SK-N-DZ (cell line): Measurements from ENCODE around the gene AKNA.

Source experiments
- DNase-seq: peaks from one replicate; pipeline ENCODE4 v3.0.0-alpha.2; 2015; ENCODE audit warnings: low spot score

Gene AKNA

DNA sequence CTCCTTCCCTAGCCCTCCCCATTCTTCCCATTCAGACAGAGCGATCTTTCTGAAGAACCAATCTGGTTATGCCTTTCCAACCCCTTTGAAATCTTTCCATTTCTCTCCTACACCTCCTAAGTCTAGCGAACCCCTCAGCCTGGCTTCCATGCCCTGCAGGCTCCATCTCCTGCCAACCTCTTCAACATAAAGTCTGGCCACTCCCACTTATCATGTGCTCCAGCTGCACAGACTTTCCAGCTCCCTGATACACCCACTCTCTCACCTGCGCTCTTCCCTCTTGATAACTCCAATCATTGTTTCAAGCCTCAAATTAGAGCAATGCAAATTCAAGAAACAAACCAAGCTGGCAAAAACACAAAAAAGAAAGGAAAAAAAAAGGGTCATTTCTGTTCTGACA is 68.6 kb downstream of the AKNA start:
- no peak for DNase-seq

DNA sequence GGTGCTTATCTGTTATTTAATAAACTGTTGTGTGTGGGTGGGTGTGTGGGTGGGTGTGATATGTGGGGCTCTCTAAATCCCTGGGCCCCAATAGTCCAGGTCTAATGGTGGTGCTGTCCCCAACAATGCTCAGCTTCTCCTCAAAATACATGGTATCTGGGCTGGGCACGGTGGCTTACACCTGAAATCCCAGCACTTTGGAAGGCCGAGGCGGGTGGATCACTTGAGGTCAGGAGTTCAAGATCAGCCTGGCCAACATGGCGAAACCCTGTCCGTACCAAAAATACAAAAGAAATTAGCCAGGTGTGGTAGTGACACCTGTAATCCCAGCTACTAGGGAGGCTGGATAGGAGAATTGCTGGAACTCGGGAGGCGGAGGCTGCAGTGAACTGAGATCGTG is 69.4 kb downstream of the AKNA start:
- DNase-seq: no peak

DNA sequence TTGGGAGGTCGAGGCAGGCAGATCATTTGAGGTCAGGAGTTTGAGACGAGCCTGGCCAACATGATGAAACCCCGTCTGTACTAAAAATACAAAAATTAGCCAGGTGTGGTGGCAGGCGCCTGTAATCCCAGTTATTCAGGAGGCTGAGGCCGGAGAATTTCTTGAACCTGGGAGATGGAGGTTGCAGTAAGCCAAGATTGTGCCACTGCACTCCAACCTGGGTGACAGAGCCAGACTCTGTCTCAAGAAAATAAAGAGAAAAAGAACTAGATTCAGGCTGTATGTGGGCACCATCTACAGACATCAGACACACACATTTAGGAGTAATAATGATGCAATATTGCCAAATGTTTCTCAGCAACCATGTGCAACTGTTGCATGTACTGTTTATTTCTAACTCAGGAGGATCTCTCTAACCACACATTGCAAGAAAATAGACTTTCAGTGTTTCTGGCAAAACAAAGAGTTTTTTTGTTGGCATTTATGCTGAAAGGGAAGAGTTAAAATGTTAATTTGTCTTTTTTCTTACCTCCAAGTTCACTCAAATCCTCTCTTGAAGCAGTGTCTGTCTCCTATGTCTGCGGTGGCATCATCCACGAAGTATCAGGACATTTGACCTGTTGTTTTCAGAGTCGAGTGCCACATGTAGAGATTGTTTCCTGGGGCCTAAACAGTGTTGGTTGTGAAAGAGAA is 70.0 kb downstream of the AKNA start:
- no peak for DNase-seq

DNA sequence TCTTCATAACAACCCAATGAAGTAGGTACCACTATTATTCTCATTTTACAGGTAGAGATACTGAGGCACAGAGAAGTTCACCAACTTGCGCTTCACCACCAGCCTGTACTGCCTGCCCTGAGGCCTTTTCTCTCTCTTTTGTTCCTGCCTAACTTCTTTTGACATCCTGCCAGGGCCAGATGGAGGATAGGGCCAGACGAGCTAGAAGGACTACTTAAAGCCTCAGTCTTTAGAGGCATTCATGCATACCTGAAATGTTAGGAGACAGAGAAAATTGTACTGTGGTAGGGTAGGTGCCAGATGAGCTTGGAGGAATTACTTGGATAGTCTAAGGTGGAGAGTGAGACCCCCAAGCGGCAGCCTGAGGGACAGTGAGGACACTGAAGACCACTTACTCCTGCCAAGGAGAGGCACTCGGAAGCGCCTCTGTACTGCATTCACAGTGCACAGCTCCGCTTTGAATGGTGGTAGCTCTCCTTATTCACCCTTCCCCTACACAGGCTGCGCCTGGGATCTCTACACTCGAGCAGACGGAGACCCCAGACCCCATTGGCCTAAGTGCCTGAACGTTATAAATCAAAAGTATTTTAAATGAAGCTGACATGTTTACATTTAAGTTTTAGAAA is 71.1 kb downstream of the AKNA start:
- DNase-seq: no peak

DNA sequence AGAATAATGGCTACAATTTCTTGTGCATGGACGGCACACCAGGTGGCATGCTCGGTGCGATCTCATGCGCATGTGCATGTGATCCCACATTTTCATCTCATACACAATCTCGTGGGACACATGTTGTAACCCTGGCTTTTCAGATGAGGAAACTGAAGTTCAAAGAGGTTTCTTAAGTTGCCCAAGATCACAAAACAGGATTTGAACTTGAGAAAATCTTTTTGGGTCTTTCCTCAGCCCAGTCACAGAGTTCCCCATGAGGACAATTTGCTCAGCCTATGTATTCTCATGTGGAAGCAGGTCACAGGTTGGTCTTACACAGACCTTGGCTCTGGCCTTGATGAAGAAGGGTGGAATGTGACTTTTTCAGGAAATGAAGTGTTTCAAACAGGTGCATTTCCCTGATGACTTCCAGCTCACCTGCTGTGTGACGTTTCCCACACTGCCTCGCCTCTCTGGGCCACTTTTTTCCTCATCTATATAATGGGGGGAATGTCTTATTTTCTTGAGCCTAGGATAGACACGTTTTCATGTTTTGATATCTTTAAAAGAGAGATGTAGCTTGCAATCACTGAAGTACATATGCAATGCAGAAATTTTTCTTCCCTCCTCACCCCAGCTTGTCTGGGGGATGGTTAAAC is 71.9 kb downstream of the AKNA start:
- DNase-seq: no peak

DNA sequence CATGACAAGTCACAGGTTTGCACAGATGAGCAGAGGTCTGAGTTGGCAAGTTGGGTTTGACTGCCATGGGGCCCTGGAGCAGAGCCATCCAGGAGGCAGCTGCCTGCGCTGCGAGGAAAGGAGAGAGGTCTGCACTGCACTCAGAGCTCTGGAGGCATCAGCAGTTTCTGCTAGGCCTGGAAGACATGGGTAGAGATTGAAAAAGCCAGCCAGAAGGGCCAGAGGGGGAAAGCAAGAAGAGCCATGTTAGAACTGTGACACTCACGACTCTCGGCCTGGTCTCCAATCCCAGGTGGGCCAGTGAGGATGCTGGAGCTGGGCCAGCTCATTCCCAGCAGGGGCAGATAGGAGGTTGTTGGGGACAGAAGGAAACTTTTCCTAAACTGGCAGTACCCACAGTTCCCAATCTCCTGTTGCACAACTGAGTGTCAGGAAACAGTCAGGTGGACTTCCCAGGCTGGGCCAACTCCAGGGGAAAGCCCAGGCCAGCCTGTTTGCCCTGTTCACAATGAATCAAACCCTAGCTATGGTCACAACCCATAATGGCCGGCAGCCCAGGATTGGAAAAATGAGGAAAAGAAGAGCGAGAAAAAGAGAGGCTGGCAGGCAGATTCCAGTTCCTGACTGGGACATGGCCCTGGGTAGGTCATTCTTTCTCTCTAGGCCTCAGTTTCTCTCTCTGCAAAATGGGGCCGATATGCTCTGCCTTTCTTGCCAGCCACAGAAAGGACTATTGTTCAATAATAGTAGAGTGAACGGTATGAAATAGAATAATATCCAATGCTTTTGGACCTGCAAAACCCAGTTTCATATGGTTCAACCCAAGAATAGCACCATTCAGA is 72.7 kb downstream of the AKNA start:
- DNase-seq: no peak

DNA sequence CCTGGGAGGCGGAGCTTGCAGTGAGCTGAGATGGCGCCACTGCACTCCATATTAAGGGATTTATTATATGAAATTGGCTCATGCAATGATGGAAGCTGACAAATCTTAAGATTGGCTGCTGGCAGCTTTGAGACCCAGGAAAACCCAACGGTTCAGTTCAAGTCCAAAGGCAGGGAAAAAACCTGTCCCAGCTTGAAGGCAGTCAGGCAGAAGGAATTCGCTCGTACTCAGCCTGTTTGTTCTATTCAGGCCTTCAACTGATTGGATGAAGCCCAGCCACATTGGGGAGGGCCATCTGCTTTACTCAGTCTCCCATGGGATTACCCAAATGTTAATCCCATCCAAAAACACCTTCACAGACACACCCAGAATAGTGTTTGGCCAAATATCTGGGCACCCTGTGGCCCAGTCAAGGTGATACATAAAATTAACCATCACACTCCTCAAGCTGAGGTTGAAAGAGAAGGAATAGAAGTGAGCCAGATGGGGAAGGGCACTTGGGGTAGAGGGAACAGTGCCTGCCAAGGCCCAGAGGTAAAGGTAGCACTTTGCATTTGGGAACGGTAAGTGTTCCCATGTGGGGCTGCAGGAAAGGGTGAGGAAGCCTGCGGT is 73.4 kb downstream of the AKNA start:
- no peak for DNase-seq

DNA sequence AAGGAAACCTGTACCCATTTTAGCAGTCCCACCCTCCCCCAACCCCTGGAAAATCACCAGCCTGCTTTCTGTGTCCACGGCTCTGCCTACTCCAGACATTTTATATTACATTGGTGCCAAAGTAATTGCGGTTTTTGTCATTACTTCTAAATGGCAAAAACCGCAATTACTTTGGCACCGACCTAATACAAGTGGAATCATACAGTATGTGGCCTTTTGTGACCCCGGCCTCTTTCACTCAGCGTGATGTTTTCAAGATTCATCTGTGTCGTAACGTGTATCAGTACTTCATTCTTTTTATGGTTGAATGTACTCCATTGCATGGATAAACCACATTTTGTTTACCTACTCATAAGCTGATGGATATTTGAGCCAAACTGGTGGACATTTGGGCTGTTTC is 74.6 kb downstream of the AKNA start:
- DNase-seq: no peak

DNA sequence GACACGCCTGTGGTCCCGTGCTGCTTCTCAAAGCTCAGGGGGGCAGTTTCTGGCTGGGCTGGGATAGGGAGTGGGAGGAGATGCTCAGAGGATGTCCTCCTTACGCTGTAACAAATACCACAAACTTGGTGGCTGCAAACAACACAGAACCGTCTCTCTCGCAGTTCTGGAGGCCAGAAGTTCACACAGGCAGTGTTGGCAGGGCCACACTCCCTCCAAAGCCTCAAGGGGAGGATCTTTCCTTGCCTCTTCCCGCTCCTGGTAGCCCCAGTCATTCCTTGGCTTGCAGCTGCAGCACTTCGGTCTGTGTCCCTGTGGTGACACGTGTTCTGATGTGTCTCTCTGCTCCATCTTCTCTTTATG is 75.3 kb downstream of the AKNA start:
- DNase-seq: no peak

DNA sequence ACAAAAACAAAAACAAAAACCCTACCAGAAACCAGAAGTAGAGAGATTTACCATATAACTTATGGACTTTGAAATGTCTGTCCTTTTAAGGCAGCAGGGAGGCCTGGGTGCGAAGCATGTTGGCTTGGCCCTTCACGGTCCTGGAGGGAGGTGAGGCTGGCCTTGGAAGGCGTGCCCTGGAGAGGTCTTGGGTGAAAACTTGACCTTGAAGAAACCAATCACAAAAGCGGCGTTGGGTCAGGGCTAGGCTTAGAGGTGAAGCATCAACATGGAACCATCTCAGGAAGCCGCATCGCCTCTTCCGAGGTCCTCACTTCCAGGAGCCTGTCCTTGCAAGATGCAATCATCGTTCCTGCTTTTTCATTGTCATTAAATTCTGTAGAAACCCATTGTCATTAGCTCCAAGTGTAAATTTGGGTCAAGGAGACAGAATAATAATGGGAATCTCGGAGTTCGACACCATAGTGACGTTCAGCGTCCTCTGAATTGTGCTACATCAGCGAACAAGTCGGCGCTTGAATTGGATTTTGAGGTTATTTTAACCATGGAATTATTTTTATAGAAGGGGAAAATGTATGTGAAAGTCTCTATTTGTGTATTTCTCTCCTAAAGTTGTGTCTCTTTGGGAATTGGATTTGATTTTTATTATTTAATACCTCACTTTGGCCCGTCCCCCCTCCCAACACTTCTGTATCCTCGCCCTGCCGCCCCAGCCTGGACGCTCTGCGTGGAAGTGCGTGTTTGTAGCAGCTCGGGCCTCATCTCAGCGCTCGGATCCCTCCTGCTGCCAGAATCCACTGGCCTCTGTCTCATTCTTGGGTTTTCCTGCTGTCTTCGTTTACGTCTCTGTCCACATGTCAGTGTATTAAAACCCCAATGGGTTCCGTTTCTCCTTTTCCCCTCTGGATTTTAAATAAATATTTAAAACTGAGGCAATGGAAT is 75.9 kb downstream of the AKNA start:
- DNase-seq: no peak

DNA sequence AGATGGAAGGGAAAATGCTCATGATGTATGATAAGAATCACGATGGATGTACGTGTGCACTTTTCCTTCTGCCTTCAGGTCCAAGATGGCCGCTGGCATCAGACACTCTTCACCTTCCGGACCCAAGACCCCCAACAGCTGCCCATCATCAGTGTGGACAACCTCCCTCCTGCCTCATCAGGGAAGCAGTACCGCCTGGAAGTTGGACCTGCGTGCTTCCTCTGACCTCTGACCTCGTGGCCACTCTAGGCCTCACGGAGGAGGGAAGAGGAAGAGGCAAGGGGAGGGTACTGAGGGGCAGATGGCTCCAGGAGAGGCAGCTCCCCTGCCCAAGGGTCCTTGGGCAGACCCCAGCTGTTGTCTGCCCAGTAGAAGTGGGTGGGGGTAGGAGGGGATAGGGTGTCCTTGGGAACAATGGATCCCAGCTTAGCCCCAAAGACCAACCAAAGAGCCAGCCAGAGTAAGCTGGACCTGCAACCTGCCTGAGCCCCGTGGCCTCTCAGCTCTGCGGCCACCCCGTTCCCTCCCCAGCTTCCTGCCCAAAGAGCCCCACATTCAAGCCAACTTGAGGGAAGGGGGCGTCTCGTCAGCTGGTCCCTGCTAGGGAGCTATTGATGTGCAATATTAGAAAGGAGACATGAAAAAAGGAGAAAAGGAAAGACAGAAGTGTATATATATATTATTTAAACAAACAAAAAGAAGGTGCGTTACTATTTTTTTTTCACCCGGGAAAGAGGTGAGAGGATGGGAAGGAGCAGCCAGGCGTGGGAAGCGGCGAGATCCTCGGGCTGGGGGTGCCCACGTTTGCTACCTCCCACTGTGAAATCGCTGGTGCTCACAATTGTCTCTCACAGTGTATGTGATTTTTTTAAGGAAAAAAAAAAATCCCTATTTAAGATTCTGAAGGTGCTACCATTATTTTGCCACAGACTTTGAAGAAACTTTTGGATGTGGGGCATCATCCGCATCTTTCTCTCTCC is 77.0 kb downstream of the AKNA start:
- no peak for DNase-seq

DNA sequence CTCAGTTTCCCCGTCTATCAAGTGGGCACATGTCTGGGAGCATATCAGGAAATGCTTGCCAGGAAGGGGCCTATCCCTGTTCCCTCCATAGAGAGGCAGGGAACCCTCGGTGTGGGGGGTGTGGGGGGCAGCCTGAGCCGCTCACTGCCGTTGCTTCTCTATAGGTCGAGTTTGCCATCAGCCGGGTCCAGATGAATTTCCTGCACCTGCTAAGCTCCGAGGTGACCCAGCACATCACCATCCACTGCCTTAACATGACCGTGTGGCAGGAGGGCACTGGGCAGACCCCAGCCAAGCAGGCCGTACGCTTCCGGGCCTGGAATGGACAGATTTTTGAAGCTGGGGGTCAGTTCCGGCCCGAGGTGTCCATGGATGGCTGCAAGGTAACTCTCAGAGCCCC is 78.7 kb downstream of the AKNA start:
- DNase-seq: no peak

DNA sequence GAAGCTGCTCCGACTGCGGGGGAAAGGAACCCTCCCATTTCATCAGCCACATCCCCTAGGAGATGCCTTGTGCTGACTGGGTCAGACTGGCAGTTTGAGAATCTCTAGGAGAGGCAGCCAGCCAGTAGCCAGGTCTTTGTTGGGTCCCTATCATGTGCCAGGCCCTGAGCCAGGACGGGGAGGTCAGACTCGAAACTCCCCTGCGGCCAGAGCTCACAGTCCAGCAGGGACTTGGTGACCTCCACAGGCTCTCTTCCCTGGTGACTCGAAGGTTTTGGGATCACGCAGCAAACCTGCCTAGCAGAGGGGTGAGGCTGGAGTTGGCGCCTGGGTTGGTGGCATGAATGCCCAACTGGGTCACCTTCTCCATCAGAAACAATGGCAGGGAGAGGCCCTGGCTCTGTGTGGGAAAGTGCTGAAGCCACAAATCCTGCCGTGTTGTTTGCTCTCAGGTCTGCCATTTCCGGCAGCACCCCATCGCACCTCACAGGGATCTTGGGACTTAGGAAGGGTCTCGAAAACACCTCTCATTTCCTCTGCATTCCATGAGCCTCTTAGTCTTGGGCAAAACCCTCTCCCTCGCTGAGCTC is 79.3 kb downstream of the AKNA start:
- DNase-seq: no peak

DNA sequence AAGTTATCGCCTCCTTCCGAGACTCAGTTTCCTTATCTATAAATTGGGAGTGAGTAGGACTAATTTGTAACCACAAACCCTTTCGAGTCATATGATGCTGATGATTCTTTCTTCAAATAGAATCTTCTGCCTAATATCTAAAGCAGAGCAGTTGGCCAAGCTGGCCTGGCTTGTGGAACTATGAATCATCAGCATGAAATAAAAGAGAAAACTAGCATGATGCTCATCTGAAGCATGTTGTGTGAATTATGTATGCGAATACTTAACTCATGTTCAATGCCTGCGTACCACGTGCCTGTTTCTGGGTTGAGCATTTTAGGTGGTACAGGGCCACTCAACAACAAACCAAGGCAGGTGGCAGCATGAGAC is 79.9 kb downstream of the AKNA start:
- DNase-seq: no peak

DNA sequence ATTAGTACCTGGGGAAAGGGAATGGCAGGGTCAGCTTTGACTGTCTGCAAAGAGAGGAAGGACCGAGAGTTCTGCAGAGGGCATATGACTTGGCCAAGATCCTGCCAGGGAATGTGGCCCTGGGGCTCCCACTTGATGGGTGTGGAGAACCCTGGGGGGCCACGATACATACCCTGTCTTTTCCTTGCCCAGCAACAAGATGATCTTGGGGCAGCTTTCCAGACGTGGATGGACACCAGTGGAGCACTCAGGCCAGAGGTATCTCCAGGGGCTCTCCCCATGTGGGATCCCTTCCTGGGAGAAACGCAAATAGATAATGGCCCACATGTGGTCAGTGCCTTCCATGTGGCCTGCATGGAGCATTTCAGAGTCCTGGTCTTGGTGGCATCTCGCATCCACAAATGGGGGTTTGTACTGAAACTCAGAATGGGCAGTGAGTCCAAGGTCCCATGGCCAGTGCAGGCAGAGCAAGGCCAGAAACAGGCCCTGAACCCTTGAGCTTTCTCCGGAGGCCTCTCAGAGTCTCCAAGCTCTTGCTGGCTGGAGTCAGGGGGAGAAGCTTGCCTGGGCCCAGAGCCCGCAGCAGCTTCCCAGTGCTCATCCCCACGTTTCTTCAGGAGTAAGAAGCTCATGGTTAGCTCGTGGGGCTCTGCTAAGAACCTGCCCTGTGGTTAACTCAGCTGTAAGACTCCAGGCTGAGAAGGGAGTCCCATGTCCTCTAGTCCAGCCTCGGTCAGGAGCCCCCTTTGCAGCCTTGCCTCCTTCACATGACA is 83.2 kb downstream of the AKNA start:
- no peak for DNase-seq

DNA sequence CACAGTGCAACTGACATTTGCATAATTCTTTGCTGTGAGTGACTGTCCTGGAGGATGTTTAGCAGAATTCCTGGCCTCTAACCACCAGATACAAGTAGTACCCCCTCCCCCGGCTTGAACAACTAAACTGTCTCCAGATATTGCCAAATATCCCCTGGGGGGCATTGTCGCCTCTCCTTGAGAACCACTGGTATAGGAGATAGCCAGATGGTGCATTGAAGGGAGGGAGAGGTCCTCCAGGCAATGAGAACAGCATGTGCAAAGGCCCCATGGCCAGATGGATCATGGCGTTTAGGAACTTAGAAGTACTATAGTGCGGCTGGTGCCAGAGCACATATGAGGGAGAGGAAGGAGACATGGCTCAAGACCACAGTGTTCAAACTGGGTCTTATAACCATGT is 83.8 kb downstream of the AKNA start:
- DNase-seq: no peak

DNA sequence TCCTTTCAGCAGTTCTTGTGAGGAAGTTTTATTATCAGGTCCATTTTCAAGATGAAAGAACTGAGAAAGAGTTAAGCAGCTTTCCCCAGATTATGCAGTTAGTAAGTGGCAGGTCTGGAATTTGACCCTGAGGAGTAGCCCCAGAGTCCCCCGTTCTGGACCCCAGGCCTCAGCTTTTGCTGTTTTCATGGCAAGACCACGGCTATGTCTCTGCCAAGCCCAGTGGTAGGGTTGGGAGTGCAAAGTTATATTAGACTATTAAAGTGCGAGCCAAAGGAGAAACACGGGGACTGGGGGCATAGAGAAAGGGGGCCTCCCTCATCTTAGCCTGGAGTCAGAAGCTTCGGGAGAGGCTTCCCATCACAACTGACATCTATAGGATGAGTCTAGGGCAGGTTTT is 84.2 kb downstream of the AKNA start:
- no peak for DNase-seq

DNA sequence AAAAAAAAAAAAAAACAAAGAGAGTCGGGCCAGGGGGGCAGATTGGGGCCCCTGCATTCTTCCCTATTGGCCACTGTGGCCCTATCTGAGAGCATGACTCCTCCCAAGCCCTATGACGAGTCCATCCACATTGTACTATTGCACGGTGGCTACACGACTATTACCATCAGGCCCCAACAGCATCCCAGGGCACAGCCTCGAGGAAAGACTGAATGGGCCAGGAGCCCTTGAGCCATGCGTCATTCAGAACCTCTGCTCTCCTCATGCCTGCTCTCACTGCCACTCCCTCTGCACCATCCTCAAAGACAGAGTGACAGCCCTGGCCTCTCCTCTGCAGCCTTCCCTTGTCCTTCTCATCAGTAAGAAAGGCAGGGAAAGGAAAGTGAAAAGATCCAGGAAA is 85.1 kb downstream of the AKNA start:
- DNase-seq: no peak
